HEK293 (cell line): ENCODE measurements around the gene NFS1.
"Not testable (repeated sequence)": the region's sequence is repeated elsewhere in the genome, so short reads cannot be mapped to it uniquely, and the experiment has no call there.

Experiments used
- CTCF ChIA-PET: fragments of 350-600 bp; formaldehyde crosslinking; extraction: SDS; loops from one replicate; lab custom pipeline; 2021; ENCODE audit warnings: antibody characterized with exemption; lab: Yijun Ruan, JAX
- POLR2A ChIA-PET: fragments of 300-600 bp; formaldehyde crosslinking; extraction: SDS; loops from one replicate; lab custom pipeline; 2020; ENCODE audit warnings: antibody characterized with exemption, inconsistent platforms; lab: Yijun Ruan, JAX
- H3K27ac ChIP-seq: fragments of 200-500 bp; sonication (Bioruptor generic); 2 replicates; pipeline ENCODE4 v1.5.1; 2014; ENCODE audit warnings: low read depth, low read length, control low read depth, inconsistent platforms; ENCODE audit errors: extremely low read depth
- H3K36me3 ChIP-seq, 2 experiments: fragments of 200-500 bp in 1 of 2; sonication (Bioruptor generic) in 1 of 2; 1 replicate in 1 of 2; 2 replicates in 1 of 2; pipeline ENCODE4 v1.5.1; 2014 to 2017; ENCODE audit warnings: inconsistent platforms in 2 of 2, low read length in 2 of 2; ENCODE audit not compliant: control insufficient read depth in 2 of 2, insufficient read depth in 1 of 2
- H3K4me1 ChIP-seq: fragments of 200-500 bp; sonication (Bioruptor generic); 2 replicates; pipeline ENCODE4 v1.5.1; 2014; ENCODE audit warnings: mild to moderate bottlenecking, low read length, inconsistent platforms; ENCODE audit not compliant: control insufficient read depth, insufficient read depth
- H3K4me3 ChIP-seq: 2 replicates; pipeline ENCODE4 v1.5.1; 2011; ENCODE audit warnings: low read depth, mild to moderate bottlenecking, control low read depth, low read length, moderate library complexity
- H3K9me3 ChIP-seq: fragments of 200-500 bp; sonication (Bioruptor generic); 2 replicates; pipeline ENCODE4 v1.5.1; 2014; ENCODE audit warnings: low read depth, low read length, inconsistent platforms; ENCODE audit not compliant: control insufficient read depth, insufficient read depth
- PRDM2 ChIP-seq: fragments of 450-650 bp; formaldehyde crosslinking; IDR thresholded peaks from 2 replicates; pipeline ENCODE4 v1.5.1; 2016; ENCODE audit warnings: missing biosample characterization, missing genetic modification characterization, borderline replicate concordance
- SCRT2 ChIP-seq: fragments of 450-650 bp; formaldehyde crosslinking; IDR thresholded peaks from 2 replicates; pipeline ENCODE4 v1.5.1; 2016; ENCODE audit warnings: missing biosample characterization, missing genetic modification characterization
- ZBTB21 ChIP-seq: fragments of 450-650 bp; formaldehyde crosslinking; IDR thresholded peaks from 2 replicates; pipeline ENCODE4 v1.5.1; 2017; ENCODE audit warnings: missing biosample characterization, missing genetic modification characterization
- ZNF112 ChIP-seq: fragments of 450-650 bp; formaldehyde crosslinking; IDR thresholded peaks from 2 replicates; pipeline ENCODE4 v1.5.0; 2017; ENCODE audit warnings: missing biosample characterization, missing genetic modification characterization
- ZNF121 ChIP-seq: fragments of 450-650 bp; formaldehyde crosslinking; IDR thresholded peaks from 2 replicates; pipeline ENCODE4 v1.5.1; 2016; ENCODE audit warnings: missing biosample characterization, missing genetic modification characterization
- ZNF148 ChIP-seq: fragments of 450-650 bp; formaldehyde crosslinking; IDR thresholded peaks from 2 replicates; pipeline ENCODE4 v1.5.0; 2017; ENCODE audit warnings: missing biosample characterization, missing genetic modification characterization, borderline replicate concordance
- ZNF211 ChIP-seq: fragments of 450-650 bp; formaldehyde crosslinking; IDR thresholded peaks from 2 replicates; pipeline ENCODE4 v1.5.1; 2016; ENCODE audit warnings: low read depth, missing biosample characterization, missing genetic modification characterization
- ZNF335 ChIP-seq: fragments of 450-650 bp; formaldehyde crosslinking; conservative IDR thresholded peaks from 2 replicates; pipeline ENCODE4 v1.5.1; 2016; ENCODE audit warnings: missing biosample characterization, missing genetic modification characterization
- ZNF350 ChIP-seq: fragments of 450-650 bp; formaldehyde crosslinking; IDR thresholded peaks from 2 replicates; pipeline ENCODE4 v1.5.0; 2017; ENCODE audit warnings: missing biosample characterization, mild to moderate bottlenecking, missing genetic modification characterization
- ZNF600 ChIP-seq: fragments of 450-650 bp; formaldehyde crosslinking; IDR thresholded peaks from 2 replicates; pipeline ENCODE4 v1.5.1; 2016; ENCODE audit warnings: missing biosample characterization, missing genetic modification characterization
- ZNF707 ChIP-seq: fragments of 450-650 bp; formaldehyde crosslinking; IDR thresholded peaks from 2 replicates; pipeline ENCODE4 v1.5.1; 2016; ENCODE audit warnings: missing biosample characterization, missing genetic modification characterization
- ZSCAN5A ChIP-seq: fragments of 450-650 bp; formaldehyde crosslinking; IDR thresholded peaks from 2 replicates; pipeline ENCODE4 v1.5.1; 2016; ENCODE audit warnings: missing biosample characterization, missing genetic modification characterization
- TF ChIP-seq, protein P1 (sequence below): fragments of 450-650 bp; formaldehyde crosslinking; IDR thresholded peaks from 2 replicates; pipeline ENCODE4 v1.5.1; 2016; ENCODE audit warnings: missing biosample characterization, missing genetic modification characterization
- TF ChIP-seq, protein P2 (sequence below): sonication (generic); formaldehyde crosslinking; IDR thresholded peaks from 2 replicates; pipeline ENCODE4 v1.8.1; 2022; ENCODE audit warnings: mild to moderate bottlenecking, moderate library complexity, missing genetic modification reagents

The NFS1 gene

DNA sequence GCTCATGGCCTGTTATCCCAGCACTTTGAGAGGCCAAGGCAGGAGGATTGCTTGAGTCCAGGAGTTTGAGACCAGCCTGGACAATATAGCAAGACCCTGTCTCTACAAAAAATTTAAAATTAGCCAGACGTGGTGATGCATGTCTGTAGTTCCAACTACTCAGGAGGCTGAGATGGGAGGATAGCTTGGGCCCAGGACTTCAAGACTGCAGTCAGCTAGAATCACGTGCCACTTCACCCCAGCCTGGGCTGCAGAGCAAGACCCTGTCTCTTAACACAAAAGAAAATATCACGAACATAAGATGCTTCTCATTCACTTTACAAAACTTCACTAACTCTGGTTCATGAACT is 45.3 kb upstream of the NFS1 start:
- ChIA-PET POLR2A (interaction anchor here (0.6 kb wide), 1 partner anchor 28 kb away, joined by 3 read pairs; the partner anchor contains the start of gene PHF20), CTCF (interaction anchor here (0.5 to 0.6 kb wide), 2 partner anchors 34 to 129 kb away, joined by 3 to 6 read pairs; no protein-coding TSS in a partner anchor)
- TF ChIP-seq ZNF121 (tag by site-specific recombination): peak; percentile 97
- not testable (repeated sequence) for H3K9me3 ChIP-seq, H3K4me3 ChIP-seq, H3K27ac ChIP-seq, H3K4me1 ChIP-seq
- H3K36me3 ChIP-seq: peaks cover 7 to 19% of the 10 kb centered on the region in 2 experiments; a peak in 2 of 3 replicates

DNA sequence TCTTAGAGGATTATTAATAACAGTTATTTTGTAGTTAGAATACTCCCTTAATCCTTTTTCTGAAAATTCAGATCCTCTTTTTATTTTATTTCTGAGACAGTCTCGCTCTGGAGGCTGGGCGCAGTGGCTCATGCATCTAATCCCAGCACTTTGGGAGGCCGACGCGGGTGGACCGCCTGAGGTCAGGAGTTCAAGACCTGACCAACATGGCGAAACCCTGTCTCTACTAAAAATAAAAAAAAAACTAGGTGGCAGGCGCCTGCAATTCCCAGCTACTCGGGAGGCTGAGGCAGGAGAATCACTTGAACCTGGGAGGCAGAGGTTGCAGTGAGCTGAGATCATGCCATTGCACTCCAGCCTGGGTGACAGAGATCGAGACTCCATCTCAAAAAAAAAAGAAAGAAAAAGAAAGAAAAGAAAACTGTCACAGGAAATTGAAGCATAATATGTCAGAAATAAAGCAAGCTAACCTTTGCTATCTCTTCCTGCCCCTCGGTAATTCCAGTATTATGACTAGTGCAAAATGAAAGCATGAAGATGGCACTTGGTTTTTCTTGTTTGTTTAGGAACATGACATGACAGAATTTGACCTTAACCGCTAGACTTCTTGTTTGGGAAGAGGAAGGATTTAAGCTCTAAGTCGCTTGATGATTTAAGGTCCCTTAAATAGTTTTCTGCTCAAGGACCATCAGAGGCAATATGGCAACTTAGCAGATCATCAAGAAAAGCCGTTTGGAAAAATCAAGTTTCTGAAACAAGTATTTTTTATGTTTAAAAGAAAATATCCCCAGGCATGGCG is 44.7 kb upstream of the NFS1 start:
- Histone ChIP-seq H3K27ac (0 out of 2 replicates have a peak overlapping the region, but pooled peaks have one; percentile 83), H3K36me3 (peaks cover 9 to 25% of the 10 kb centered on the region in 2 experiments), H3K4me3 (no peak overlapping the region), H3K4me1 (no peaks in the 10 kb centered on the region), H3K9me3 (no peaks in the 10 kb centered on the region)
- ChIA-PET CTCF (interaction anchor here (0.5 to 0.7 kb wide), 3 partner anchors 28 to 130 kb away, joined by 3 to 6 read pairs (median 3); partner anchors contain the start of gene PHF20), POLR2A (interaction anchor here (0.6 to 2.5 kb wide), 7 partner anchors 20 to 393 kb away, joined by 3 to 109 read pairs (median 4); partner anchors contain the start of genes PHF20 and SPAG4)
- TF ChIP-seq, protein P1, sequence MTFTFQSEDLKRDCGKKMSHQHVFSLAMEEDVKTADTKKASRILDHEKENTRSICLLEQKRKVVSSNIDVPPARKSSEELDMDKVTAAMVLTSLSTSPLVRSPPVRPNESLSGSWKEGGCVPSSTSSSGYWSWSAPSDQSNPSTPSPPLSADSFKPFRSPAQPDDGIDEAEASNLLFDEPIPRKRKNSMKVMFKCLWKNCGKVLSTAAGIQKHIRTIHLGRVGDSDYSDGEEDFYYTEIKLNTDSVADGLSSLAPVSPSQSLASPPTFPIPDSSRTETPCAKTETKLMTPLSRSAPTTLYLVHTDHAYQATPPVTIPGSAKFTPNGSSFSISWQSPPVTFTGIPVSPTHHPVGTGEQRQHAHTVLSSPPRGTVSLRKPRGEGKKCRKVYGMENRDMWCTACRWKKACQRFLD (tag by site-specific recombination): no peak
- TF ChIP-seq, protein P2, sequence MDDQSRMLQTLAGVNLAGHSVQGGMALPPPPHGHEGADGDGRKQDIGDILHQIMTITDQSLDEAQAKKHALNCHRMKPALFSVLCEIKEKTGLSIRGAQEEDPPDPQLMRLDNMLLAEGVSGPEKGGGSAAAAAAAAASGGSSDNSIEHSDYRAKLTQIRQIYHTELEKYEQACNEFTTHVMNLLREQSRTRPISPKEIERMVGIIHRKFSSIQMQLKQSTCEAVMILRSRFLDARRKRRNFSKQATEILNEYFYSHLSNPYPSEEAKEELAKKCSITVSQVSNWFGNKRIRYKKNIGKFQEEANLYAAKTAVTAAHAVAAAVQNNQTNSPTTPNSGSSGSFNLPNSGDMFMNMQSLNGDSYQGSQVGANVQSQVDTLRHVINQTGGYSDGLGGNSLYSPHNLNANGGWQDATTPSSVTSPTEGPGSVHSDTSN (CRISPR knock-in tag): no peak
- TF ChIP-seq ZNF600: peak; percentile 54; the same call in 1 of the 2 replicates

- H3K4me3 ChIP-seq: peak overlapping the region; percentile 52
- peak overlapping the region; percentile 83 for H3K27ac ChIP-seq
- ChIA-PET CTCF (interaction anchor here (0.6 to 2.6 kb wide), 6 partner anchors 13 to 142 kb away, joined by 3 to 15 read pairs (median 3); partner anchors contain the start of gene PHF20), POLR2A (interaction anchor here (0.5 to 2.5 kb wide), 37 partner anchors 8 to 1119 kb away, joined by 3 to 109 read pairs (median 5); partner anchors contain the start of genes CEP250, ERGIC3, NFS1 and PHF20)
- H3K9me3 ChIP-seq: no peaks in the 10 kb centered on the region
- peaks cover 19 to 34% of the 10 kb centered on the region in 2 experiments for H3K36me3 ChIP-seq
- H3K4me1 ChIP-seq: no peaks in the 10 kb centered on the region
- TF ChIP-seq PRDM2 (tag by site-specific recombination): no peak
- TF ChIP-seq ZNF112: no peak
- TF ChIP-seq ZNF350 (tag by site-specific recombination): no peak
- no peak for TF ChIP-seq ZBTB21 (tag by site-specific recombination)
- no peak for TF ChIP-seq SCRT2 (tag by site-specific recombination)
- TF ChIP-seq ZNF148 (tag by site-specific recombination): no peak
- TF ChIP-seq ZNF211: no peak
- peak; percentile 38; the same call in 1 of the 2 replicates for TF ChIP-seq ZSCAN5A (tag by site-specific recombination)
- no peak for TF ChIP-seq ZNF707 (tag by site-specific recombination)
- peak; percentile 80 for TF ChIP-seq ZNF335 (tag by site-specific recombination)
These were observed 43.8 kb upstream of the NFS1 start for GRCh38 chr20:35742741-35743523.
